A549 (cell line): ENCODE data around the gene ZNF407. TPM values are rescaled to one million over a fixed set of nuclear protein-coding genes. Genes with fewer than 3 reads are reported as not detected.

ENCODE experiments used
- ATAC-seq, 2 experiments: fragments of 200-7000 bp in 1 of 2; fragments of >200 bp in 1 of 2; cut with Nextera tagmentation in 1 of 2; cut with Tn5 transposase in 1 of 2; 3 replicates each; pipeline versions ENCODE4 v1.8.0 to v1.9.1; 2018 to 2020; ENCODE audit warnings: mild to moderate bottlenecking in 1 of 2, moderate library complexity in 1 of 2
- CTCF ChIA-PET: fragments of 300-600 bp; sonication (Branson Sonifier 250); formaldehyde crosslinking; extraction: SDS; loops from one replicate; lab custom pipeline; 2021; ENCODE audit warnings: antibody characterized with exemption, inconsistent platforms; lab: Yijun Ruan, JAX
- POLR2A ChIA-PET: fragments of 350-600 bp; formaldehyde crosslinking; extraction: SDS; loops from one replicate; lab custom pipeline; 2021; ENCODE audit warnings: antibody characterized with exemption, inconsistent platforms; lab: Yijun Ruan, JAX
- DNase-seq, 2 experiments: peaks; one replicate each; pipeline versions ENCODE4 v3.0.0 to v3.0.0-alpha.2; 2011 to 2016; ENCODE audit warnings: low read depth in 1 of 2, low spot score in 1 of 2
- FAIRE-seq: peaks from 2 replicates; lab custom pipeline; 2011; peaks lifted over from hg19 to GRCh38; lab: Jason Lieb, UNC
- H3K27ac ChIP-seq, 2 experiments: fragments of >200 bp; sonication (Bioruptor Twin); formaldehyde crosslinking; 3 replicates each; pipeline ENCODE4 v1.5.1; 2016 to 2017
- H3K4me1 ChIP-seq: fragments of >200 bp; sonication (Bioruptor Twin); formaldehyde crosslinking; 3 replicates; pipeline ENCODE4 v1.6.1; 2016
- H3K4me2 ChIP-seq: fragments of >200 bp; sonication (Bioruptor Twin); formaldehyde crosslinking; 3 replicates; pipeline ENCODE4 v1.6.1; 2016
- H3K4me3 ChIP-seq: fragments of >200 bp; sonication (Bioruptor Twin); formaldehyde crosslinking; 3 replicates; pipeline ENCODE4 v1.5.1; 2016
- H3K9me3 ChIP-seq: fragments of >200 bp; sonication (Bioruptor Twin); formaldehyde crosslinking; 3 replicates; pipeline ENCODE4 v1.6.1; 2016
- BHLHE40 ChIP-seq: IDR thresholded peaks from 2 replicates; pipeline ENCODE4 v1.6.1; 2012; ENCODE audit warnings: low read depth, low read length, inconsistent platforms
- CEBPB ChIP-seq, 2 experiments: fragments of >200 bp in 1 of 2; sonication (Bioruptor Twin) in 1 of 2; formaldehyde crosslinking in 1 of 2; IDR thresholded peaks; 2 replicates each; pipeline ENCODE4 v1.6.1; 2012 to 2016
- E2F6 ChIP-seq: IDR thresholded peaks from 2 replicates; pipeline ENCODE4 v1.6.1; 2012; ENCODE audit warnings: low read depth, borderline replicate concordance
- ELK1 ChIP-seq: fragments of 150-350 bp; IDR thresholded peaks from 2 replicates; pipeline ENCODE4 v1.6.1; 2014; ENCODE audit warnings: low read depth, mild to moderate bottlenecking, low read length
- FOSB ChIP-seq: fragments of 250-450 bp; sonication (Bioruptor Pico); IDR thresholded peaks from 2 replicates; pipeline ENCODE4 v1.5.0; 2020; ENCODE audit warnings: mild to moderate bottlenecking, moderate library complexity
- HDAC2 ChIP-seq: fragments of 200-600 bp; sonication (generic); IDR thresholded peaks from 2 replicates; pipeline ENCODE4 v1.6.1; 2016
- HEYL ChIP-seq: fragments of 250-450 bp; sonication (Bioruptor Pico); IDR thresholded peaks from 2 replicates; pipeline ENCODE4 v1.8.0; 2021; ENCODE audit warnings: mild to moderate bottlenecking, moderate library complexity
- HOXB13 ChIP-seq: fragments of 250-450 bp; sonication (Bioruptor Pico); IDR thresholded peaks from 2 replicates; pipeline ENCODE4 v1.5.0; 2020; ENCODE audit warnings: low read depth, mild to moderate bottlenecking, moderate library complexity
- HOXB5 ChIP-seq: fragments of 250-450 bp; sonication (Bioruptor Pico); IDR thresholded peaks from 2 replicates; pipeline ENCODE4 v1.5.0; 2020; ENCODE audit warnings: mild to moderate bottlenecking, moderate library complexity
- JUN ChIP-seq, 2 experiments: fragments of >200 bp; sonication (Bioruptor Twin); formaldehyde crosslinking; IDR thresholded peaks; 2 replicates in 1 of 2; 3 replicates in 1 of 2; pipeline ENCODE4 v1.6.1; 2016 to 2017
- JUNB ChIP-seq: fragments of >200 bp; sonication (Bioruptor Twin); formaldehyde crosslinking; IDR thresholded peaks from 2 replicates; pipeline ENCODE4 v1.6.1; 2016
- KDM1A ChIP-seq: fragments of 200-600 bp; sonication (generic); IDR thresholded peaks from 2 replicates; pipeline ENCODE4 v1.6.1; 2016; ENCODE audit warnings: low read depth, mild to moderate bottlenecking
- KDM5A ChIP-seq: fragments of 200-600 bp; sonication (generic); IDR thresholded peaks from 2 replicates; pipeline ENCODE4 v1.6.1; 2016; ENCODE audit warnings: antibody characterized with exemption, mild to moderate bottlenecking
- MYC ChIP-seq: IDR thresholded peaks from 2 replicates; pipeline ENCODE4 v1.6.1; 2012; ENCODE audit warnings: mild to moderate bottlenecking, inconsistent platforms, low read length, improper control_type of control experiment, borderline replicate concordance
- NPAS2 ChIP-seq: fragments of 250-450 bp; sonication (Bioruptor Pico); IDR thresholded peaks from 2 replicates; pipeline ENCODE4 v1.8.0; 2022; ENCODE audit warnings: mild to moderate bottlenecking, moderate library complexity, borderline replicate concordance
- PBX3 ChIP-seq: IDR thresholded peaks from 2 replicates; pipeline ENCODE4 v1.6.1; 2012
- PHF8 ChIP-seq: fragments of 200-600 bp; sonication (generic); IDR thresholded peaks from 2 replicates; pipeline ENCODE4 v1.6.1; 2016; ENCODE audit warnings: low read depth, mild to moderate bottlenecking, antibody characterized with exemption, moderate library complexity, borderline replicate concordance
- POLR2AphosphoS2 ChIP-seq: conservative IDR thresholded peaks from 2 replicates; pipeline ENCODE4 v1.6.1; 2012; ENCODE audit warnings: low read length, improper control_type of control experiment, inconsistent platforms
- SMC3 ChIP-seq: fragments of >200 bp; sonication (Bioruptor Twin); formaldehyde crosslinking; IDR thresholded peaks from 3 replicates; pipeline ENCODE4 v1.6.1; 2018; ENCODE audit warnings: inconsistent platforms
- TFCP2L1 ChIP-seq: fragments of 250-450 bp; sonication (Bioruptor Pico); IDR thresholded peaks from 2 replicates; pipeline ENCODE4 v1.5.0; 2021; ENCODE audit warnings: mild to moderate bottlenecking
- USF2 ChIP-seq: fragments of 450-650 bp; IDR thresholded peaks from 2 replicates; pipeline ENCODE4 v1.6.1; 2014; ENCODE audit warnings: antibody characterized with exemption
- ZC3H11A ChIP-seq: fragments of 450-650 bp; IDR thresholded peaks from 2 replicates; pipeline ENCODE4 v1.6.1; 2014; ENCODE audit warnings: antibody characterized with exemption, mild to moderate bottlenecking
- ZFP36 ChIP-seq: fragments of 450-650 bp; IDR thresholded peaks from 2 replicates; pipeline ENCODE4 v1.6.1; 2014; ENCODE audit warnings: borderline replicate concordance; ENCODE audit not compliant: partially characterized antibody
- WGBS: methylation state at CpG from one replicate; pipeline ENCODE4 v1.1.6; 2017; ENCODE audit errors: missing lambda C conversion rate; 5-methylcytosine and 5-hydroxymethylcytosine counted together
- polyA plus RNA-seq, 4 experiments: library from polyadenylated mRNA; depleted of rRNA in 3 of 4; stranded (reverse); fragments of >200 nt; fragmentation: RNase III in 1 of 4; extraction: RNeasy Plus Mini Kit Qiagen cat#74134 plus additional on column Dnase treatment in 1 of 4; gene quantifications; 2 replicates in 3 of 4; 3 replicates in 1 of 4; pipeline ENCODE4 v1.2.3, GENCODE V29; 2011 to 2017
- TF ChIP-seq, protein P1 (sequence below): fragments of >200 bp; sonication (Bioruptor Twin); formaldehyde crosslinking; IDR thresholded peaks from 3 replicates; pipeline ENCODE4 v1.5.1; 2016
- TF ChIP-seq, protein P2 (sequence below): fragments of 200-600 bp; sonication (generic); IDR thresholded peaks from 2 replicates; pipeline ENCODE4 v1.6.1; 2016; ENCODE audit warnings: antibody characterized with exemption, mild to moderate bottlenecking, moderate library complexity
- TF ChIP-seq, protein P3 (sequence below): IDR thresholded peaks from 2 replicates; pipeline ENCODE4 v1.6.1; 2012

The ZNF407 gene
- polyA plus RNA-seq, 2 of the 4 experiments (the other 2 are of a cell fraction) = 2.5 to 3.0 TPM

GRCh38 chr18:74590671-74591070 is 7.0 kb upstream of the ZNF407 start (continued):
- TF ChIP-seq KDM5A (no peak), HOXB13 (no peak), CEBPB (IDR thresholded peaks at IDR 0.05) (no peak)
- TF ChIP-seq, protein P1, sequence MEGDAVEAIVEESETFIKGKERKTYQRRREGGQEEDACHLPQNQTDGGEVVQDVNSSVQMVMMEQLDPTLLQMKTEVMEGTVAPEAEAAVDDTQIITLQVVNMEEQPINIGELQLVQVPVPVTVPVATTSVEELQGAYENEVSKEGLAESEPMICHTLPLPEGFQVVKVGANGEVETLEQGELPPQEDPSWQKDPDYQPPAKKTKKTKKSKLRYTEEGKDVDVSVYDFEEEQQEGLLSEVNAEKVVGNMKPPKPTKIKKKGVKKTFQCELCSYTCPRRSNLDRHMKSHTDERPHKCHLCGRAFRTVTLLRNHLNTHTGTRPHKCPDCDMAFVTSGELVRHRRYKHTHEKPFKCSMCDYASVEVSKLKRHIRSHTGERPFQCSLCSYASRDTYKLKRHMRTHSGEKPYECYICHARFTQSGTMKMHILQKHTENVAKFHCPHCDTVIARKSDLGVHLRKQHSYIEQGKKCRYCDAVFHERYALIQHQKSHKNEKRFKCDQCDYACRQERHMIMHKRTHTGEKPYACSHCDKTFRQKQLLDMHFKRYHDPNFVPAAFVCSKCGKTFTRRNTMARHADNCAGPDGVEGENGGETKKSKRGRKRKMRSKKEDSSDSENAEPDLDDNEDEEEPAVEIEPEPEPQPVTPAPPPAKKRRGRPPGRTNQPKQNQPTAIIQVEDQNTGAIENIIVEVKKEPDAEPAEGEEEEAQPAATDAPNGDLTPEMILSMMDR = no peak

DNA sequence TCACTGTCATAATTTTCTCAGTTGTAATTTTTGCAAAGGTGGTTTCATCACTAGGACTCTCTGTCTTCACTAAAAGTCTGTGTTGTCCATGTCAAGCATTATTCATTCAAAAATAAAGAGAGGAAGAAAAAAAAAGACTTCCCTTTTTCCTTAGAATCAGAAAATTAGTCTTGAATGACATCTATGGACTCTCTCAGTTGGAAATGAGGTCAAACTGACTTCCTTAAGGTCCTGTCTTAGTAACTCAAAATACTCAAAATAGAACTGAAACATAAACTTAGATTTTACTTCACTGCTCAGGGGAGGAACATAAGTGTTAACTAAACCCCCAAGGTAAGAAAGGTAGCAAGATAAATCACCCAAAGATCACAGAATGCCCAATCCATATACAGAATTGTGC is 2.2 kb upstream of the ZNF407 start:
- FAIRE-seq (no peak), DNase-seq (no peak), ATAC-seq (no peak)
- Histone ChIP-seq H3K4me2 (0 out of 3 replicates have a peak overlapping the region, but pooled peaks have one; percentile 80), H3K27ac (no peak overlapping the region), H3K4me3 (no peak overlapping the region), H3K4me1 (peaks cover 5% of the 10 kb centered on the region; the same call in 1 of the 3 replicates), H3K9me3 (peaks cover 5% of the 10 kb centered on the region; the same call in 1 of the 3 replicates)
- CTCF ChIA-PET = no interaction called here
- TF ChIP-seq ZC3H11A = no peak
- POLR2A ChIA-PET = no interaction called here

GRCh38 chr18:74597034-74597661 is 522 bp upstream of the ZNF407 start:
- ATAC-seq (peak; percentile 58 to 70), FAIRE-seq (no peak)
- WGBS = 2% methylated on average over 14 of the region's 41 CpGs
- TF ChIP-seq E2F6 (peak; percentile 85), HOXB5 (CRISPR knock-in tag) (no peak), MYC (no peak), BHLHE40 (no peak), PBX3 (no peak), ZFP36 (no peak), FOSB (no peak), NPAS2 (CRISPR knock-in tag) (no peak), HDAC2 (no peak), HEYL (no peak), KDM1A (no peak), SMC3 (no peak), USF2 (no peak), ELK1 (no peak), PHF8 (peak; percentile 96), POLR2AphosphoS2 (no peak), TFCP2L1 (CRISPR knock-in tag) (no peak), JUNB (no peak), JUN (IDR thresholded peaks at IDR 0.05) (no peak; a peak in 2 of 5 replicates)
- TF ChIP-seq, protein P2, sequence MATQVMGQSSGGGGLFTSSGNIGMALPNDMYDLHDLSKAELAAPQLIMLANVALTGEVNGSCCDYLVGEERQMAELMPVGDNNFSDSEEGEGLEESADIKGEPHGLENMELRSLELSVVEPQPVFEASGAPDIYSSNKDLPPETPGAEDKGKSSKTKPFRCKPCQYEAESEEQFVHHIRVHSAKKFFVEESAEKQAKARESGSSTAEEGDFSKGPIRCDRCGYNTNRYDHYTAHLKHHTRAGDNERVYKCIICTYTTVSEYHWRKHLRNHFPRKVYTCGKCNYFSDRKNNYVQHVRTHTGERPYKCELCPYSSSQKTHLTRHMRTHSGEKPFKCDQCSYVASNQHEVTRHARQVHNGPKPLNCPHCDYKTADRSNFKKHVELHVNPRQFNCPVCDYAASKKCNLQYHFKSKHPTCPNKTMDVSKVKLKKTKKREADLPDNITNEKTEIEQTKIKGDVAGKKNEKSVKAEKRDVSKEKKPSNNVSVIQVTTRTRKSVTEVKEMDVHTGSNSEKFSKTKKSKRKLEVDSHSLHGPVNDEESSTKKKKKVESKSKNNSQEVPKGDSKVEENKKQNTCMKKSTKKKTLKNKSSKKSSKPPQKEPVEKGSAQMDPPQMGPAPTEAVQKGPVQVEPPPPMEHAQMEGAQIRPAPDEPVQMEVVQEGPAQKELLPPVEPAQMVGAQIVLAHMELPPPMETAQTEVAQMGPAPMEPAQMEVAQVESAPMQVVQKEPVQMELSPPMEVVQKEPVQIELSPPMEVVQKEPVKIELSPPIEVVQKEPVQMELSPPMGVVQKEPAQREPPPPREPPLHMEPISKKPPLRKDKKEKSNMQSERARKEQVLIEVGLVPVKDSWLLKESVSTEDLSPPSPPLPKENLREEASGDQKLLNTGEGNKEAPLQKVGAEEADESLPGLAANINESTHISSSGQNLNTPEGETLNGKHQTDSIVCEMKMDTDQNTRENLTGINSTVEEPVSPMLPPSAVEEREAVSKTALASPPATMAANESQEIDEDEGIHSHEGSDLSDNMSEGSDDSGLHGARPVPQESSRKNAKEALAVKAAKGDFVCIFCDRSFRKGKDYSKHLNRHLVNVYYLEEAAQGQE = peak; percentile 16; the same call in 1 of the 2 replicates
- TF ChIP-seq, protein P3, sequence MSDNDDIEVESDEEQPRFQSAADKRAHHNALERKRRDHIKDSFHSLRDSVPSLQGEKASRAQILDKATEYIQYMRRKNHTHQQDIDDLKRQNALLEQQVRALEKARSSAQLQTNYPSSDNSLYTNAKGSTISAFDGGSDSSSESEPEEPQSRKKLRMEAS = peak; percentile 69

More at GRCh38 chr18:74597034-74597661, 522 bp upstream of the ZNF407 start:
- Histone ChIP-seq H3K4me2 (peak overlapping the region; percentile 80), H3K9me3 (peaks cover 5% of the 10 kb centered on the region; the same call in 1 of the 3 replicates), H3K4me1 (peaks cover 5% of the 10 kb centered on the region; the same call in 1 of the 3 replicates), H3K4me3 (peak overlapping the region; percentile 76), H3K27ac (peak overlapping the region; percentile 96 to 100)
- DNase-seq = peak; percentile 18 to 72
- POLR2A ChIA-PET = interaction anchor here (0.6 kb wide), 1 partner anchor 424 kb away, joined by 3 read pairs; no protein-coding TSS in a partner anchor
- CTCF ChIA-PET = no interaction called here
